ENCODE data around the gene AIFM3. TPM values are rescaled to one million over a fixed set of nuclear protein-coding genes. Genes with fewer than 3 reads are reported as not detected.

Gene AIFM3
- total RNA-seq, 4 donors from 2014 or later: 0.11 to 2.0 (median 0.80) TPM

DNA sequence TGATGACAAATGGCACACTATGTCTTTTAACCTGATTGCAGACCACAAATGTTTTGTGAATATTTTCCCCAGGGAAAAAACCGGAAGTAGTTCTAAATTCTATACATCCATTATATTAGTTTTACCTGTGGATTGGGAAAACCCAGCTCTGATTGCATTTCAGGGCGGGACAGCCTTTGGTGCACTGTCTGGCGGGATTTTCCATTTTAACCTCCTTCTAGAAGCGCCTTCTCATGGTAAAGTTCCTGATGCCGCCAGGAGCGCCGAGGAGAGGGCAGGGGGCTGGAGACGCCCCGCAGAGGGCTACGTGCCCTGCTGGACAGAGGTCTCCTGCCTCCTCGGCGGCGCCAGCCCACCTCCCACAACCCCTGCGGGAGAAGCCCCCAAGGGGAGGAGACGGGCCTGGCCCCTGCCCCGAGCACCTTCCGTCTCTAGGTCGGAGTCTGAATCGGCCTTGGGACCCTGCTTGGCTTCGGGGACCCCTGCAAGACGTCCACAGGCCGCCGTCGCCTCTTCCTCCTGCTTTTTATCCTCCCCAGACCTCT, 46.7 kb downstream of the AIFM3 start:
- intact Hi-C loops (cut with DNase I): no loop called here
- peak overlapping the region in 1 of 3 donors; percentile 8 for H3K4me3 ChIP-seq (replicated peaks in 1 of 3)
- TF ChIP-seq POLR2A (IDR thresholded peaks at IDR 0.05): no peak
- TF ChIP-seq, protein P1, sequence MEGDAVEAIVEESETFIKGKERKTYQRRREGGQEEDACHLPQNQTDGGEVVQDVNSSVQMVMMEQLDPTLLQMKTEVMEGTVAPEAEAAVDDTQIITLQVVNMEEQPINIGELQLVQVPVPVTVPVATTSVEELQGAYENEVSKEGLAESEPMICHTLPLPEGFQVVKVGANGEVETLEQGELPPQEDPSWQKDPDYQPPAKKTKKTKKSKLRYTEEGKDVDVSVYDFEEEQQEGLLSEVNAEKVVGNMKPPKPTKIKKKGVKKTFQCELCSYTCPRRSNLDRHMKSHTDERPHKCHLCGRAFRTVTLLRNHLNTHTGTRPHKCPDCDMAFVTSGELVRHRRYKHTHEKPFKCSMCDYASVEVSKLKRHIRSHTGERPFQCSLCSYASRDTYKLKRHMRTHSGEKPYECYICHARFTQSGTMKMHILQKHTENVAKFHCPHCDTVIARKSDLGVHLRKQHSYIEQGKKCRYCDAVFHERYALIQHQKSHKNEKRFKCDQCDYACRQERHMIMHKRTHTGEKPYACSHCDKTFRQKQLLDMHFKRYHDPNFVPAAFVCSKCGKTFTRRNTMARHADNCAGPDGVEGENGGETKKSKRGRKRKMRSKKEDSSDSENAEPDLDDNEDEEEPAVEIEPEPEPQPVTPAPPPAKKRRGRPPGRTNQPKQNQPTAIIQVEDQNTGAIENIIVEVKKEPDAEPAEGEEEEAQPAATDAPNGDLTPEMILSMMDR (IDR thresholded peaks at IDR 0.05): no peak
- H3K4me1 ChIP-seq: peaks cover 8 to 17% of the 10 kb centered on the region in 2 donors
- no peaks in the 10 kb centered on the region for H3K9me3 ChIP-seq
- DNase-seq: no peak
- no peaks in the 10 kb centered on the region for H3K36me3 ChIP-seq
- peak overlapping the region in 1 of 3 donors; percentile 3 for H3K27ac ChIP-seq
- no peaks in the 10 kb centered on the region for H3K27me3 ChIP-seq
- WGBS, 2 donors: 17 to 28% methylated on average over 10 to 15 of the region's 24 CpGs

DNA sequence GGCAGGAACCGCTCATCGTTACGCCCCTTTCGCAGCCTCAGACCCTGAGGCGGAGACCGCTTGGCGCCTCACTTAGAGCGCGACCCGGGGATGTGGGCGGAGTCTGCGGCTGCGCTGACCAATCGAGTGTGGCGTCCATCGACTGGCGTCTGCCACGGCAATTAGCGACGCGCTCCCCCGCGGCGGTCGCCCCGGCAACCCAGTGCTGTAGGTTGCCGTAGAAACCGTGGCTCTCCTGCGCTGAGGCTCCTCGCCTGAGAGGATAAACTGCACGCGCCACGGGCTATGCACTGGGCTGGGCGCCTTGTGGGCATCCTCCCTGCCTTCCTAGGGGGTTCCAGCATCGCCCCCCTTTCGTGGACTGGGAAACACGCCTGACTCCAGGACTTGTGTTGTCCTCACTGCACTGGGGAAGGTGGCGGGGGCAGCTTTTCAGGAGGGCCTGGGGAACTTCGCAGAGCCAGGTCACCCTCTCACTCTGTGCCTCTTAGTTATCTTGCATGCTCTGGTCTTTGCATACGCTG, 47.2 kb downstream of the AIFM3 start:
- no peak for TF ChIP-seq POLR2A (IDR thresholded peaks at IDR 0.05)
- TF ChIP-seq, protein P1 (IDR thresholded peaks at IDR 0.05): no peak
- H3K4me3 ChIP-seq (replicated peaks in 1 of 3): peak overlapping the region in 1 of 3 donors; percentile 8
- H3K27me3 ChIP-seq: no peaks in the 10 kb centered on the region
- WGBS, 2 donors: 3 to 4% methylated on average over 25 to 32 of the region's 40 CpGs
- intact Hi-C loops (cut with DNase I): no loop called here
- no peaks in the 10 kb centered on the region for H3K9me3 ChIP-seq
- H3K4me1 ChIP-seq: peaks cover 8 to 17% of the 10 kb centered on the region in 2 donors
- peak; percentile 82 to 92 for DNase-seq
- H3K27ac ChIP-seq: peak overlapping the region in 1 of 3 donors; percentile 3
- H3K36me3 ChIP-seq: no peaks in the 10 kb centered on the region

DNA sequence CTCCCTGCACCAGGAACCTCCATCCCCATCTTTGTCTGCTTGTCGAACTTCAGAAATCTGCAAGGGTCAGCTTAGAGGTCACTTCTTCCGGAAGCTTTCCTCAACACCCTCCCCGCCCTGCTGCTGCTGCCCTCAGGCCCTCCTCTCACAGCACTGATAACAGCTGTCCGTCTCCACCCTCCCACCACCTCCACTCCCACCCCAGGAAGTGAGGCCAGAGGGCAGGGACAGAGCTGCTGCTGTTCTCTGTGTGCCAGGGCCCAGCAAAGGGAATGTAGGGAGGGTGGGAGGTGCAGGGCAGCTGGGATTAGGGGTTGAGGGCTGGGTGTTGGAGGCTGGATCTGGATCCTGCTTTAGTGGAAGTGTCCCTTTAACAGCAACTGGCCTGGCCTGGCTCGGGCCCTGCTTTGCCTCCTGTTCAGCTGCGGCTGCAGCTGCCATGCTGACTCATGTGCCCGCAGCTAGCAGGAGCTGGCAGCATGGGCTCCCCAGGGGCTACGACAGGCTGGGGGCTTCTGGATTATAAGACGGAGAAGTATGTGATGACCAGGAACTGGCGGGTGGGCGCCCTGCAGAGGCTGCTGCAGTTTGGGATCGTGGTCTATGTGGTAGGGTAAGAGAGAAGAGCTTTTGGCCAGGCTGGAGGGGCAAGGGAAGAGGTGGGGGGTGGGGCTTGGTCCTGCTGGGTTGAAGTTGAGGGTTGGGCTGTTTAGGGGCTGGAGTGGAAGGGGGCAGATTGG, 47.8 kb downstream of the AIFM3 start, which contains the start of gene P2RX6:
TSS of gene P2RX6 (plus strand) at position 440 of the 740 bp plus-strand sequence. CDS start at position 450, 10 bp downstream.
- DNase-seq: no peak
- Histone ChIP-seq H3K27ac (peak within 1 kb of the TSS in 1 of 3 donors; percentile 3), H3K36me3 (no peaks in the 10 kb centered on the region), H3K4me3 (replicated peaks in 1 of 3) (peak within 1 kb of the TSS in 1 of 3 donors; percentile 8), H3K4me1 (peaks cover 8 to 17% of the 10 kb centered on the region in 2 donors), H3K9me3 (no peaks in the 10 kb centered on the region), H3K27me3 (no peaks in the 10 kb centered on the region)
- TF ChIP-seq POLR2A (IDR thresholded peaks at IDR 0.05): no peak
- TF ChIP-seq, protein P1 (IDR thresholded peaks at IDR 0.05): no peak
- 34 to 38% methylated on average over 12 of the region's 12 CpGs for WGBS, 2 donors
- intact Hi-C loops (cut with DNase I): loop anchor here (5.0 kb wide), 1 partner anchor 48 kb away; the partner anchor contains the start of gene AIFM3

DNA sequence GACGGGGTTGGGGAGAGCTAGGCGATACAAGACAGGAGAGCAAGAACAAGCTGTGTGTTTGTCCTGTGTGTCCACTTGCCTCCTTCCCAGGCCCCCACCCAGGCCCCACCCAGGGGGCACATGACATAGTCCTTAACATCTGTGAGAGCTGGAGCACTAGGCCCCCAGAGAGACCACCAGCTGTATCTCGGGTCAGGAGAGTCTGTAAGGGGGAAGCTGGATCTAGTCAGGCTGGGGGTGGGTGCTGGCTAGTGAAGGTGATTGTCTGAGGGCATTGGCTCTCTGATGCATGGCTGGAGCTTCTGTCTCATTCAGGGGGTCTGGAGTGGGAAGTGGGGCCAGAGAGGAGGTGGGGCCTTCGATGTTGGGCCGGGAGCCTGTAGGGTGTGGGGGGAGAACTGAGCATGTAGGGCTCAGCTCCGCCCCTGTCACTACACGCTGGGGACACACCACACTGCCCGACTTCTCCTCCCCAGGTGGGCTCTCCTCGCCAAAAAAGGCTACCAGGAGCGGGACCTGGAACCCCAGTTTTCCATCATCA, 48.5 kb downstream of the AIFM3 start:
- Histone ChIP-seq H3K4me1 (peaks cover 8 to 17% of the 10 kb centered on the region in 2 donors), H3K36me3 (no peaks in the 10 kb centered on the region), H3K9me3 (no peaks in the 10 kb centered on the region), H3K4me3 (replicated peaks in 1 of 3) (no peak overlapping the region), H3K27me3 (no peaks in the 10 kb centered on the region), H3K27ac (no peak overlapping the region)
- no peak for TF ChIP-seq POLR2A (IDR thresholded peaks at IDR 0.05)
- TF ChIP-seq, protein P1 (IDR thresholded peaks at IDR 0.05): no peak
- DNase-seq: no peak
- intact Hi-C loops (cut with DNase I): loop anchor here (5.0 kb wide), 1 partner anchor 48 kb away; the partner anchor contains the start of gene AIFM3
- WGBS, 2 donors: 56 to 61% methylated on average over 8 to 10 of the region's 10 CpGs

Measured in thyroid gland (tissue), 4 donors.